ENCODE measurements around the gene STAT5A. TPM values are rescaled to one million over a fixed set of nuclear protein-coding genes. Genes with fewer than 3 reads are reported as not detected.

Gene STAT5A
- total RNA-seq, 1 donor from 2014 or later: 0.77 TPM

DNA sequence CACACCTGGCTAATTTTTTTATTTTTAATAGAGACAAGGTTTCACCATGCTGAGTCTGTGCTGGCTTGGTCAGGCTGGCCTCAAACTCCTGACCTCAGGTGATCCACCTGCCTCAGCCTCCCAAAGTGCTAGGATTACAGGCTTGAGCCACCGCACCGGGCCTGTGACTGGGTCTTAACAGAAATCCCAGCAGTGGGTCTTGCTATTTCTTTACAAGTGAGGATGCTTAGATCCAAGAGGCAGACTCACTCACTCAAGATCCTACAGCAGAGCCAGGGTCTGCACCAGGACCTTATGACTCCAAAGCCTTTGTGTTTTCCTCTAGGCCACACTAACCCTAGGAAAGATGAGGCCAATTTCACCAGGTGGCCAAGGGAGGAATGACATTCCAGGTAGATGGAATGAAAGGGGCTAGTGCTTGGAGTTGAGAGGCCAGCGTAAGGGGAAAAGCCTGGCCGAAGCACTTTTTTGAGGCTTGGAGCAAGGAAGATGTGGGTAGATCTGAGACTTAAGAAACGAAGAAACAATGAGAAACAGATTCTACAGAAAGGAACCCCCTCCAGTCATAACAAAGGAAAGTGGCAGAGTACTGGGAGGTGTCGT is 5.7 kb upstream of the STAT5A start:
- H3K4me2 ChIP-seq (ENCODE audit: low read length): no peak overlapping the region
- no peak overlapping the region for H3K9ac ChIP-seq (ENCODE audit: low read length)
- H3K27ac Mint-ChIP-seq (ENCODE audit: unreplicated experiment): peak overlapping the region; percentile 72
- no peak for FAIRE-seq
- H3K9me3 ChIP-seq (ENCODE audit: insufficient read depth, low read depth, low read length): no peaks in the 10 kb centered on the region
- no peak overlapping the region for H3K4me3 Mint-ChIP-seq (ENCODE audit: unreplicated experiment)
- H3K9me3 Mint-ChIP-seq (ENCODE audit: unreplicated experiment): no peaks in the 10 kb centered on the region
- no peaks in the 10 kb centered on the region for H3K27me3 ChIP-seq (ENCODE audit: insufficient read depth, low read length)
- no peak overlapping the region for H3K4me3 ChIP-seq (ENCODE audit: insufficient read depth, low read depth, low read length)
- H3K4me1 ChIP-seq (ENCODE audit: insufficient read depth, low read length): no peaks in the 10 kb centered on the region
- H3K27me3 Mint-ChIP-seq (ENCODE audit: low read depth, unreplicated experiment): peaks cover 37% of the 10 kb centered on the region
- H3K27ac ChIP-seq (ENCODE audit: low read depth, low read length): no peak overlapping the region
- no peaks in the 10 kb centered on the region for H3K36me3 ChIP-seq (ENCODE audit: insufficient read depth, low read length)
- DNase-seq (ENCODE audit: low read depth): no peak
- no peaks in the 10 kb centered on the region for H4K20me1 ChIP-seq (ENCODE audit: insufficient read depth, low read length)
- H2AFZ ChIP-seq (ENCODE audit: low read depth, low read length): no peak overlapping the region
- TF ChIP-seq, protein P1, sequence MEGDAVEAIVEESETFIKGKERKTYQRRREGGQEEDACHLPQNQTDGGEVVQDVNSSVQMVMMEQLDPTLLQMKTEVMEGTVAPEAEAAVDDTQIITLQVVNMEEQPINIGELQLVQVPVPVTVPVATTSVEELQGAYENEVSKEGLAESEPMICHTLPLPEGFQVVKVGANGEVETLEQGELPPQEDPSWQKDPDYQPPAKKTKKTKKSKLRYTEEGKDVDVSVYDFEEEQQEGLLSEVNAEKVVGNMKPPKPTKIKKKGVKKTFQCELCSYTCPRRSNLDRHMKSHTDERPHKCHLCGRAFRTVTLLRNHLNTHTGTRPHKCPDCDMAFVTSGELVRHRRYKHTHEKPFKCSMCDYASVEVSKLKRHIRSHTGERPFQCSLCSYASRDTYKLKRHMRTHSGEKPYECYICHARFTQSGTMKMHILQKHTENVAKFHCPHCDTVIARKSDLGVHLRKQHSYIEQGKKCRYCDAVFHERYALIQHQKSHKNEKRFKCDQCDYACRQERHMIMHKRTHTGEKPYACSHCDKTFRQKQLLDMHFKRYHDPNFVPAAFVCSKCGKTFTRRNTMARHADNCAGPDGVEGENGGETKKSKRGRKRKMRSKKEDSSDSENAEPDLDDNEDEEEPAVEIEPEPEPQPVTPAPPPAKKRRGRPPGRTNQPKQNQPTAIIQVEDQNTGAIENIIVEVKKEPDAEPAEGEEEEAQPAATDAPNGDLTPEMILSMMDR (IDR thresholded peaks at IDR 0.05; ENCODE audit: insufficient read depth, low read depth, low read length): no peak
- no peak for TF ChIP-seq EZH2 (IDR thresholded peaks at IDR 0.05; ENCODE audit: insufficient read depth, low read length)
- no peaks in the 10 kb centered on the region for H3K36me3 Mint-ChIP-seq (ENCODE audit: low read depth, unreplicated experiment)
- no peaks in the 10 kb centered on the region for H3K79me2 ChIP-seq (ENCODE audit: insufficient read depth, low read length)
- peaks cover 7% of the 10 kb centered on the region for H3K4me1 Mint-ChIP-seq (ENCODE audit: low read depth, unreplicated experiment)

DNA sequence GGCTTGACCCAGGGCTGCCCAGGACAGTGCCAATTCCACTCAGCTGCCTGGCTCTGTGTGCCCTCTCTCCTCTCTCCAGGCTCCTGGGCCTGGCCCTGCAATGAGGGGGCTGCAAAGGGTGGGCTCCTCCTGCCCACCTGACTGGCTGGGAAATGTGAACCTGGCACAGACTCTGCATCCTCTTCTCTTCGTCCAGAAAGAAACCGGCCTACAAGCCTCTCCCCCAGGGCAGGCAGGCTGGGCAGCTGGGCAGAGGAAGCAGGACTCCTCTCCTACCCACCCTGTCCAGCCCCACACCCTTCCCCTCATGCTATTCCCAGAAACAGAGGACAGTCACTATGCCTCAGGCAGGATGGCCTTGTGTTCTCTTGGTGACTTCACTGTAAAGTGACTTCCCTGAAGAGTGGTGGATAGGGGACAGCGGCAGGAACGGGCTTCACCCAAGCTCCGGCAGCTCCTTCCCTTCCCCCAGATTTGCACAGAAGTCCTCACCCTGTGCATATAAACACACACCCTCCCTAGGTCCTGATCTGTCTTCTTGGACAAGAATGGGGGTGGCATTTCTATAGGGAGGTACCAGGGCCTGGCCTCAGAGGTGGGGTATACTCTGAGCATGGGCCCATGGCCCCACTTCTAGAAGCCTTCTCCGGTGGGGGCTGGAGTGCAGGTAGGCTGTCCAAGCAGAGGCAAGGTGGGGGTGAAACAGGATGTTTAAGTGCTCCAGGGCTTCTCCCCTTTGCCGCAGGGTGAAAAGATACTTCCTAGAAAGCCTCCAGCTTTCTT is 4.9 kb upstream of the STAT5A start:
- Histone ChIP-seq H3K79me2 (ENCODE audit: insufficient read depth, low read length) (no peaks in the 10 kb centered on the region), H4K20me1 (ENCODE audit: insufficient read depth, low read length) (no peaks in the 10 kb centered on the region), H3K4me2 (ENCODE audit: low read length) (no peak overlapping the region), H3K4me3 (ENCODE audit: insufficient read depth, low read depth, low read length) (no peak overlapping the region), H3K36me3 (ENCODE audit: insufficient read depth, low read length) (no peaks in the 10 kb centered on the region), H2AFZ (ENCODE audit: low read depth, low read length) (no peak overlapping the region), H3K9me3 (ENCODE audit: insufficient read depth, low read depth, low read length) (no peaks in the 10 kb centered on the region), H3K4me1 (ENCODE audit: insufficient read depth, low read length) (no peaks in the 10 kb centered on the region), H3K27ac (ENCODE audit: low read depth, low read length) (no peak overlapping the region), H3K27me3 (ENCODE audit: insufficient read depth, low read length) (no peaks in the 10 kb centered on the region), H3K9ac (ENCODE audit: low read length) (no peak overlapping the region)
- Mint-ChIP-seq H3K4me1 (ENCODE audit: low read depth, unreplicated experiment) (peaks cover 10% of the 10 kb centered on the region), H3K27ac (ENCODE audit: unreplicated experiment) (no peak overlapping the region), H3K4me3 (ENCODE audit: unreplicated experiment) (no peak overlapping the region), H3K27me3 (ENCODE audit: low read depth, unreplicated experiment) (peaks cover 41% of the 10 kb centered on the region), H3K9me3 (ENCODE audit: unreplicated experiment) (no peaks in the 10 kb centered on the region), H3K36me3 (ENCODE audit: low read depth, unreplicated experiment) (no peaks in the 10 kb centered on the region)
- no peak for DNase-seq (ENCODE audit: low read depth)
- FAIRE-seq: no peak
- no peak for TF ChIP-seq EZH2 (IDR thresholded peaks at IDR 0.05; ENCODE audit: insufficient read depth, low read length)
- TF ChIP-seq, protein P1 (IDR thresholded peaks at IDR 0.05; ENCODE audit: insufficient read depth, low read depth, low read length): no peak

DNA sequence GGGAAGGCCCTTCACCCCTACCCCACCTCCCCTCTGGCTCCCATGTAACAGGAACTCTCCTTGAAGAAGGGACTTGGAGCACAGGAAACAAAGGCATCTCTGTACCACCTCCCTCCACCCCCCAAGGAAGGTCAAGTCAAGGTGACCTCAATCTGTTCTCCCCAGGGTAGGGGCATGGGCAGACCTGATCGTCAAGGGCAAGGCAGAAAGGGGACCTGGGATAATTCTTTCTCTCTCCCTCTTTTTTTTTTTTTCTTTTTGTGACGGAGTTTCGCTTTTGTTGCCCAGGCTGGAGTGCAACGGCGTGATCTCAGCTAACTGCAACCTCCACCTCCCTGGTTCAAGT is 4.3 kb upstream of the STAT5A start:
- H3K4me3 Mint-ChIP-seq (ENCODE audit: unreplicated experiment): no peak overlapping the region
- H3K79me2 ChIP-seq (ENCODE audit: insufficient read depth, low read length): no peaks in the 10 kb centered on the region
- no peak for TF ChIP-seq EZH2 (IDR thresholded peaks at IDR 0.05; ENCODE audit: insufficient read depth, low read length)
- TF ChIP-seq, protein P1 (IDR thresholded peaks at IDR 0.05; ENCODE audit: insufficient read depth, low read depth, low read length): no peak
- no peak for DNase-seq (ENCODE audit: low read depth)
- H3K27ac Mint-ChIP-seq (ENCODE audit: unreplicated experiment): no peak overlapping the region
- no peaks in the 10 kb centered on the region for H3K36me3 ChIP-seq (ENCODE audit: insufficient read depth, low read length)
- no peak overlapping the region for H3K27ac ChIP-seq (ENCODE audit: low read depth, low read length)
- peaks cover 10% of the 10 kb centered on the region for H3K4me1 Mint-ChIP-seq (ENCODE audit: low read depth, unreplicated experiment)
- no peaks in the 10 kb centered on the region for H3K9me3 ChIP-seq (ENCODE audit: insufficient read depth, low read depth, low read length)
- H3K27me3 ChIP-seq (ENCODE audit: insufficient read depth, low read length): no peaks in the 10 kb centered on the region
- H3K36me3 Mint-ChIP-seq (ENCODE audit: low read depth, unreplicated experiment): no peaks in the 10 kb centered on the region
- no peak for FAIRE-seq
- no peak overlapping the region for H3K4me2 ChIP-seq (ENCODE audit: low read length)
- H3K4me3 ChIP-seq (ENCODE audit: insufficient read depth, low read depth, low read length): no peak overlapping the region
- no peaks in the 10 kb centered on the region for H3K9me3 Mint-ChIP-seq (ENCODE audit: unreplicated experiment)
- H2AFZ ChIP-seq (ENCODE audit: low read depth, low read length): no peak overlapping the region
- H3K9ac ChIP-seq (ENCODE audit: low read length): no peak overlapping the region
- peaks cover 41% of the 10 kb centered on the region for H3K27me3 Mint-ChIP-seq (ENCODE audit: low read depth, unreplicated experiment)
- no peaks in the 10 kb centered on the region for H4K20me1 ChIP-seq (ENCODE audit: insufficient read depth, low read length)
- H3K4me1 ChIP-seq (ENCODE audit: insufficient read depth, low read length): no peaks in the 10 kb centered on the region

All from astrocyte (in vitro differentiated cells and primary cell).